Stimulated activated CD4-positive, alpha-beta T cell treated with anti-CD3 and anti-CD28 coated beads, Interleukin-1b, Interleukin-23, amount 100 ng/mL, for 24 hours (primary cell): ENCODE data around the gene KSR1.
A peak's percentile ranks its signal among the peaks of the same experiment; 100 is the strongest.
"Not testable (repeated sequence)": the region's sequence is repeated elsewhere in the genome, so short reads cannot be mapped to it uniquely, and the experiment has no call there.

Experiments used
- DNase-seq, 4 experiments: peaks; one replicate each; pipeline ENCODE4 v3.0.0-alpha.2; 2020; ENCODE audit warnings: low read depth in 4 of 4, low spot score in 1 of 4

The KSR1 gene

GRCh38 chr17:27651411-27652345, 195.4 kb downstream of the KSR1 start:
- peak; percentile 45 to 55 (median 52) for DNase-seq

- not testable (repeated sequence) for DNase-seq
These were observed 197.3 kb downstream of the KSR1 start for GRCh38 chr17:27653449-27653971.

GRCh38 chr17:27654136-27654535, 197.9 kb downstream of the KSR1 start:
- DNase-seq = no peak

- peak; percentile 26 to 62 (median 52) for DNase-seq
These were observed 198.6 kb downstream of the KSR1 start for GRCh38 chr17:27654654-27655524.

- DNase-seq = not testable (repeated sequence)
These were observed 199.4 kb downstream of the KSR1 start for GRCh38 chr17:27655525-27656111.

- DNase-seq = not testable (repeated sequence)
These were observed 200.4 kb downstream of the KSR1 start for GRCh38 chr17:27656620-27657019.

- DNase-seq = no peak
These were observed 201.4 kb downstream of the KSR1 start for GRCh38 chr17:27657620-27658019.

GRCh38 chr17:27659683-27660082, 203.4 kb downstream of the KSR1 start:
- DNase-seq = no peak

GRCh38 chr17:27660436-27660835, 204.2 kb downstream of the KSR1 start:
- no peak for DNase-seq

GRCh38 chr17:27663936-27664605, 207.8 kb downstream of the KSR1 start:
- no peak for DNase-seq

GRCh38 chr17:27664606-27664965, 208.3 kb downstream of the KSR1 start:
- DNase-seq = no peak

GRCh38 chr17:27665549-27665948, 209.3 kb downstream of the KSR1 start:
- no peak for DNase-seq

GRCh38 chr17:27666270-27666669, 210.0 kb downstream of the KSR1 start:
- DNase-seq = not testable (repeated sequence)

GRCh38 chr17:27666831-27667560, 210.7 kb downstream of the KSR1 start:
- no peak for DNase-seq

- DNase-seq = no peak
These were observed 211.6 kb downstream of the KSR1 start for GRCh38 chr17:27667656-27668487.

GRCh38 chr17:27668488-27668823, 212.2 kb downstream of the KSR1 start:
- no peak for DNase-seq

- no peak for DNase-seq
These were observed 212.9 kb downstream of the KSR1 start for GRCh38 chr17:27669136-27669535.

GRCh38 chr17:27669850-27670249, 213.6 kb downstream of the KSR1 start:
- DNase-seq = no peak
